K562 (cell line): ENCODE measurements around the gene LAMTOR1. TPM values are rescaled to one million over a fixed set of nuclear protein-coding genes. Genes with fewer than 3 reads are reported as not detected.
A peak's percentile ranks its signal among the peaks of the same experiment; 100 is the strongest.

Source experiments
- ARNT ChIP-seq, 2 experiments: fragments of 450-650 bp; IDR thresholded peaks; 2 replicates each; pipeline ENCODE4 v1.6.1; 2016; ENCODE audit warnings: mild to moderate bottlenecking in 1 of 2
- BRD4 ChIP-seq: fragments of 200-600 bp; sonication (generic); IDR thresholded peaks from 2 replicates; pipeline ENCODE4 v1.6.1; 2017; ENCODE audit warnings: inconsistent platforms
- CTBP1 ChIP-seq: fragments of 450-650 bp; IDR thresholded peaks from 2 replicates; pipeline ENCODE4 v1.6.1; 2016; ENCODE audit warnings: borderline replicate concordance
- E2F3 ChIP-seq: fragments of 250-450 bp; sonication (Bioruptor Pico); IDR thresholded peaks from 2 replicates; pipeline ENCODE4 v1.4.0; 2020; ENCODE audit warnings: mild to moderate bottlenecking
- ETS2 ChIP-seq: IDR thresholded peaks from 2 replicates; pipeline ENCODE4 v1.6.1; 2016; ENCODE audit warnings: borderline replicate concordance, missing genetic modification characterization, mild to moderate bottlenecking, moderate library complexity, missing compliant biosample characterization; ENCODE audit not compliant: poor library complexity, severe bottlenecking
- FOXK2 ChIP-seq, 2 experiments: fragments of 450-650 bp; IDR thresholded peaks in 1 of 2; conservative IDR thresholded peaks in 1 of 2; 2 replicates each; pipeline ENCODE4 v1.6.1; 2016; ENCODE audit warnings: low read depth in 2 of 2, mild to moderate bottlenecking in 1 of 2
- GATA2 ChIP-seq: sonication (generic); formaldehyde crosslinking; IDR thresholded peaks from 2 replicates; pipeline ENCODE4 v1.4.0; 2020; ENCODE audit warnings: mild to moderate bottlenecking, missing genetic modification reagents
- LEF1 ChIP-seq: fragments of 450-650 bp; IDR thresholded peaks from 2 replicates; pipeline ENCODE4 v1.6.1; 2016; ENCODE audit warnings: mild to moderate bottlenecking
- MXI1 ChIP-seq: IDR thresholded peaks from 2 replicates; pipeline ENCODE4 v1.6.1; 2011; ENCODE audit warnings: low read depth, mild to moderate bottlenecking, improper control_type of control experiment, low read length
- NR1H2 ChIP-seq: sonication (generic); formaldehyde crosslinking; IDR thresholded peaks from 2 replicates; pipeline ENCODE4 v1.4.0; 2020; ENCODE audit warnings: mild to moderate bottlenecking, missing genetic modification reagents
- NR2C1 ChIP-seq, 2 experiments: fragments of 450-650 bp; IDR thresholded peaks; 2 replicates each; pipeline ENCODE4 v1.6.1; 2017; ENCODE audit warnings: mild to moderate bottlenecking in 2 of 2, antibody characterized with exemption in 1 of 2, inconsistent platforms in 1 of 2, missing compliant biosample characterization in 1 of 2, missing genetic modification characterization in 1 of 2
- PHF8 ChIP-seq: fragments of 200-600 bp; sonication (generic); IDR thresholded peaks from 2 replicates; pipeline ENCODE4 v1.6.1; 2012; ENCODE audit warnings: mixed run types, mild to moderate bottlenecking, inconsistent platforms, low read length, moderate library complexity, borderline replicate concordance
- ZFX ChIP-seq: sonication (generic); formaldehyde crosslinking; IDR thresholded peaks from 2 replicates; pipeline ENCODE4 v1.8.0; 2022; ENCODE audit warnings: mild to moderate bottlenecking, missing genetic modification reagents, moderate library complexity
- ZNF212 ChIP-seq: fragments of 450-650 bp; formaldehyde crosslinking; IDR thresholded peaks from 2 replicates; pipeline ENCODE4 v1.4.0; 2020; ENCODE audit warnings: mild to moderate bottlenecking
- ZNF354B ChIP-seq: fragments of 250-450 bp; sonication (Bioruptor Pico); IDR thresholded peaks from 2 replicates; pipeline ENCODE4 v1.4.0; 2020
- ZNF507 ChIP-seq: conservative IDR thresholded peaks from 2 replicates; pipeline ENCODE4 v1.6.1; 2017; ENCODE audit warnings: missing genetic modification characterization, missing compliant biosample characterization
- ZNF696 ChIP-seq: fragments of 250-450 bp; sonication (Bioruptor Pico); conservative IDR thresholded peaks from 2 replicates; pipeline ENCODE4 v1.4.0; 2020; ENCODE audit warnings: mild to moderate bottlenecking, moderate library complexity
- polyA plus RNA-seq, 8 experiments: library from polyadenylated mRNA; depleted of rRNA in 4 of 8; stranded (reverse) in 5 of 8; unstranded in 3 of 8; fragments of >200 nt; fragmentation: Nextera tagmentation in 2 of 8; fragmentation: Illumina TruSeq in 1 of 8; extraction: Ambion mirVana in 2 of 8; extraction: Trizol in 1 of 8; gene quantifications; 2 replicates each; pipeline versions ENCODE4 v1.2.1 to v1.2.3, GENCODE V29; 2011 to 2014; ENCODE audit warnings: inconsistent platforms in 1 of 8, missing spikeins in 1 of 8
- total RNA-seq, 7 experiments: library from RNA; depleted of rRNA in 6 of 7; stranded (reverse); fragments of >200 nt in 6 of 7; fragmentation: Illumina TruSeq in 2 of 7; extraction: Trizol in 2 of 7; gene quantifications; 2 replicates each; pipeline versions ENCODE4 v1.2.1 to v1.2.3, GENCODE V29; 2011 to 2021; ENCODE audit warnings: low replicate concordance in 1 of 7
- TF ChIP-seq, protein P1 (sequence below): fragments of 450-650 bp; IDR thresholded peaks from 2 replicates; pipeline ENCODE4 v1.6.1; 2018; ENCODE audit warnings: mild to moderate bottlenecking, low read depth; ENCODE audit not compliant: partially characterized antibody

The LAMTOR1 gene
- total and polyA plus RNA-seq, 9 of the 15 experiments (the other 6 are each of a cell fraction or from before 2014, with no cell fraction given) = 62.6 to 104 (median 85.3) TPM

DNA sequence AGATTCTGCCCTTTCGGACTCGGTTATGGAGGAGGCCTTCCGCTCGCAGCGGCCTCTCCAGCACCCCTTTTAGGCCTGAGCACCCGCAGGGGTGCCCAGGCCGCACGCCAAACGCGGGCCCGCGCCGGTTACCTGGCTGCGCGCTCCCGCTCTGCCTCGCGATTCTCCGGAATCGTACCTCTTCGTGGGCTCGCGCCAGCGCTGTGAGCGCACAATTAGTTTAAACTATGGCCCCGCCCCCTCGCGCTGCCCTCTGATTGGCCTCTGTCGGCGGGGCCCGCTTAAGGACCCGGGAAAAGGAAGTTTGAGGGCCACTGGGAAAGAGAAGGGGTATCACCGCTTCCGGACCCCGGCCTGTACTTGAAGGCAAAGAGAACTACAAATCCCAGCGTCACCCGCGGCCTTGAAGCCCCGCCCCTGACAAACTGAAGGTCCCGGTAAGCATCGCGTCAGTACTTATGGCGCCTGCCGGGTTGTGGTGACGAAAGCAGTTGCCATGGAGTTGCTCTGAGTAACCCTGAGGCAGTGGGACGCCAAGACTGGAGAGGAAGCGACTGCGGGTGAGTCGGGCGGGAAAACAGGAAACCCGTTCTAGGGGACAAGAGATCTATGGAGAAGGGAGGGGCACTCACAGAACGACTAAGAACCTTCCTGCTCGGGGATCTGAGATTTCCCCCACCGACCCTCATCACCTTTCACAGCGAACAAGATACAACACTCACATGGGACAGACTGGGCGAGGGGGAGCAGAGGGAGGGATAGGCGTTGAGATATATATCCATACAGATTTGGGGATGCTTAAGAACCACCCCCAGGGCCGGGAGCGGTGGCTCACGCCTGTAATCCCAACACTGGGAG lies 22.5 kb downstream of the LAMTOR1 start, which contains the start of the genes LRRC51 and NUMA1 (continued):
- TF ChIP-seq NR2C1 (IDR thresholded peaks at IDR 0.05) (peak; percentile 61), NR2C1 (tag; IDR thresholded peaks at IDR 0.05) (peak; percentile 75; the same call in 1 of the 2 replicates), MXI1 (peak; percentile 99), LEF1 (no peak), NR1H2 (CRISPR knock-in tag) (no peak), BRD4 (no peak), PHF8 (peak; percentile 83; the same call in 1 of the 2 replicates), ZNF507 (tag) (no peak), GATA2 (CRISPR knock-in tag) (no peak), CTBP1 (peak; percentile 37; the same call in 1 of the 2 replicates), ZFX (CRISPR knock-in tag) (peak; percentile 89), ARNT (IDR thresholded peaks at IDR 0.05) (peak in 1 of 2 experiments; percentile 62; a peak in 1 of 4 replicates), ZNF212 (CRISPR knock-in tag) (no peak), ZNF696 (CRISPR knock-in tag) (no peak), FOXK2 (conservative IDR thresholded peaks at IDR 0.05 in 1 of 2, IDR thresholded peaks at IDR 0.05 in 1 of 2; ENCODE audit: low read depth in 2 of 2) (peak; percentile 86 to 92), E2F3 (peak; percentile 25), ZNF354B (CRISPR knock-in tag) (no peak), ETS2 (no peak)
- TF ChIP-seq, protein P1, sequence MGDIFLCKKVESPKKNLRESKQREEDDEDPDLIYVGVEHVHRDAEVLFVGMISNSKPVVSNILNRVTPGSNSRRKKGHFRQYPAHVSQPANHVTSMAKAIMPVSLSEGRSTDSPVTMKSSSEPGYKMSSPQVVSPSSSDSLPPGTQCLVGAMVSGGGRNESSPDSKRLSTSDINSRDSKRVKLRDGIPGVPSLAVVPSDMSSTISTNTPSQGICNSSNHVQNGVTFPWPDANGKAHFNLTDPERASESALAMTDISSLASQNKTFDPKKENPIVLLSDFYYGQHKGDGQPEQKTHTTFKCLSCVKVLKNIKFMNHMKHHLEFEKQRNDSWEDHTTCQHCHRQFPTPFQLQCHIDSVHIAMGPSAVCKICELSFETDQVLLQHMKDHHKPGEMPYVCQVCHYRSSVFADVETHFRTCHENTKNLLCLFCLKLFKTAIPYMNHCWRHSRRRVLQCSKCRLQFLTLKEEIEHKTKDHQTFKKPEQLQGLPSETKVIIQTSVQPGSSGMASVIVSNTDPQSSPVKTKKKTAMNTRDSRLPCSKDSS = no peak
